HG02588 (cell line): Measurements from ENCODE around the gene CTNNA1.
"Not testable (repeated sequence)": the region's sequence is repeated elsewhere in the genome, so short reads cannot be mapped to it uniquely, and the experiment has no call there.

Experiments used
- ATAC-seq: cut with Tn5 transposase; IDR thresholded peaks from one replicate; pipeline ENCODE4 v1.9.1; 2021; ENCODE audit warnings: mild to moderate bottlenecking, moderate library complexity; ENCODE audit not compliant: unreplicated experiment

Gene CTNNA1

GRCh38 chr5:138803935-138804334 is 50.7 kb downstream of the CTNNA1 start:
- no peak for ATAC-seq

- no peak for ATAC-seq
These were observed 51.9 kb downstream of the CTNNA1 start for GRCh38 chr5:138805096-138805495.

- no peak for ATAC-seq
These were observed 54.0 kb downstream of the CTNNA1 start for GRCh38 chr5:138807182-138807581.

- no peak for ATAC-seq
These were observed 56.2 kb downstream of the CTNNA1 start for GRCh38 chr5:138809391-138809790.

GRCh38 chr5:138810861-138811260 is 57.6 kb downstream of the CTNNA1 start:
- ATAC-seq = not testable (repeated sequence)

GRCh38 chr5:138815529-138815928 is 62.3 kb downstream of the CTNNA1 start:
- no peak for ATAC-seq

- no peak for ATAC-seq
These were observed 64.0 kb downstream of the CTNNA1 start for GRCh38 chr5:138817241-138817640.

GRCh38 chr5:138819081-138819480 is 65.9 kb downstream of the CTNNA1 start:
- ATAC-seq = no peak

- no peak for ATAC-seq
These were observed 67.5 kb downstream of the CTNNA1 start for GRCh38 chr5:138820695-138821094.

GRCh38 chr5:138824516-138824915 is 71.3 kb downstream of the CTNNA1 start:
- ATAC-seq = no peak

GRCh38 chr5:138824924-138825863 is 72.0 kb downstream of the CTNNA1 start:
- no peak for ATAC-seq

- no peak for ATAC-seq
These were observed 75.3 kb downstream of the CTNNA1 start for GRCh38 chr5:138828556-138828955.

GRCh38 chr5:138829341-138829740 is 76.1 kb downstream of the CTNNA1 start:
- no peak for ATAC-seq

GRCh38 chr5:138831703-138832102 is 78.5 kb downstream of the CTNNA1 start:
- ATAC-seq = no peak

- no peak for ATAC-seq
These were observed 79.0 kb downstream of the CTNNA1 start for GRCh38 chr5:138832218-138832617.

GRCh38 chr5:138833080-138833479 is 79.9 kb downstream of the CTNNA1 start:
- no peak for ATAC-seq

GRCh38 chr5:138833726-138834480 is 80.7 kb downstream of the CTNNA1 start:
- ATAC-seq = no peak

GRCh38 chr5:138834853-138835252 is 81.6 kb downstream of the CTNNA1 start:
- not testable (repeated sequence) for ATAC-seq

GRCh38 chr5:138837160-138837559 is 83.9 kb downstream of the CTNNA1 start:
- ATAC-seq = no peak

- no peak for ATAC-seq
These were observed 86.9 kb downstream of the CTNNA1 start for GRCh38 chr5:138840103-138840502.

GRCh38 chr5:138841531-138841930 is 88.3 kb downstream of the CTNNA1 start:
- ATAC-seq = no peak
